ENCODE measurements around the gene MYH11. TPM values are rescaled to one million over a fixed set of nuclear protein-coding genes. Genes with fewer than 3 reads are reported as not detected.

The MYH11 gene
- polyA plus RNA-seq, 3 donors = 0.06 TPM; not detected in 2

DNA sequence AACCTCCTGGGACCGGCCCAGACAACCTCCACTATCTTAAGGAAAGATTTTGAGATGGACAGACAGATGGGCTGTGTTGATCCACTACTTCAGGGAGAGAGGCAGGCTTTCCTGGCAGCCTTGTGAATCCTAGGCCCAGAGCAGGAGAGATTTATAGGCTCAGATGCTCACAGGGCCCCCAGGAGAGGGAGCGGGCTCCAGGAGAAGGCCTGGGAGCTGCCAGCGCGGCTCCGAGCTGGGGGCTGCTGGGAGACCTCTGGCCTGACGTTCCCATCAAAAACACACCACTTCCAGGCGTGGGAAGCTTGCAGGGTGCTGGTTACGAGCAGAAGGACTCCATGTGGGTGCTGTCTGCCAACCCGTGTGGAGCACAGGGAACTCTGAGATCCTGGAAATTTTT is 53.2 kb downstream of the MYH11 start:
- Histone ChIP-seq H3K79me2 (ENCODE audit: insufficient read depth, low read length) (no peaks in the 10 kb centered on the region), H3K36me3 (replicated peaks in 1 of 2; ENCODE audit: control insufficient read depth in 1 of 2, insufficient read depth in 2 of 2, low read length in 2 of 2) (no peaks in the 10 kb centered on the region), H3K27me3 (ENCODE audit: control insufficient read depth in 2 of 2, insufficient read depth in 2 of 2, low read length in 2 of 2) (no peaks in the 10 kb centered on the region), H3K27ac (ENCODE audit: low read depth in 1 of 2, low read length in 2 of 2) (no peak overlapping the region), H3K4me3 (replicated peaks in 1 of 3; ENCODE audit: low read depth in 2 of 3, low read length in 3 of 3) (no peak overlapping the region), H3K9me3 (replicated peaks in 1 of 2; ENCODE audit: control insufficient read depth in 1 of 2, insufficient read depth in 1 of 2, low read length in 2 of 2) (no peaks in the 10 kb centered on the region), H4K20me1 (ENCODE audit: insufficient read depth, low read length) (no peaks in the 10 kb centered on the region), H3K4me2 (replicated peaks; ENCODE audit: extremely low read depth, low read length, poor library complexity, severe bottlenecking) (no peak overlapping the region), H3K9ac (ENCODE audit: insufficient read depth, low read length, poor library complexity, severe bottlenecking) (no peak overlapping the region), H3K4me1 (ENCODE audit: control insufficient read depth in 1 of 2, insufficient read depth in 2 of 2, low read length in 2 of 2) (no peaks in the 10 kb centered on the region), H2AFZ (ENCODE audit: insufficient read depth, low read depth, low read length, poor library complexity, severe bottlenecking) (no peak overlapping the region)
- TF ChIP-seq, protein P1, sequence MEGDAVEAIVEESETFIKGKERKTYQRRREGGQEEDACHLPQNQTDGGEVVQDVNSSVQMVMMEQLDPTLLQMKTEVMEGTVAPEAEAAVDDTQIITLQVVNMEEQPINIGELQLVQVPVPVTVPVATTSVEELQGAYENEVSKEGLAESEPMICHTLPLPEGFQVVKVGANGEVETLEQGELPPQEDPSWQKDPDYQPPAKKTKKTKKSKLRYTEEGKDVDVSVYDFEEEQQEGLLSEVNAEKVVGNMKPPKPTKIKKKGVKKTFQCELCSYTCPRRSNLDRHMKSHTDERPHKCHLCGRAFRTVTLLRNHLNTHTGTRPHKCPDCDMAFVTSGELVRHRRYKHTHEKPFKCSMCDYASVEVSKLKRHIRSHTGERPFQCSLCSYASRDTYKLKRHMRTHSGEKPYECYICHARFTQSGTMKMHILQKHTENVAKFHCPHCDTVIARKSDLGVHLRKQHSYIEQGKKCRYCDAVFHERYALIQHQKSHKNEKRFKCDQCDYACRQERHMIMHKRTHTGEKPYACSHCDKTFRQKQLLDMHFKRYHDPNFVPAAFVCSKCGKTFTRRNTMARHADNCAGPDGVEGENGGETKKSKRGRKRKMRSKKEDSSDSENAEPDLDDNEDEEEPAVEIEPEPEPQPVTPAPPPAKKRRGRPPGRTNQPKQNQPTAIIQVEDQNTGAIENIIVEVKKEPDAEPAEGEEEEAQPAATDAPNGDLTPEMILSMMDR (IDR thresholded peaks at IDR 0.05) = no peak
- no peak for DNase-seq
- 95% methylated on average over 4 of the region's 9 CpGs for WGBS (ENCODE audit: insufficient coverage)
- no peaks in the 10 kb centered on the region for H3K36me3 Mint-ChIP-seq
- H3K27ac Mint-ChIP-seq = no peak overlapping the region
- peaks cover 0 to 2% (median 0%) of the 10 kb centered on the region in 7 donors for H3K9me3 Mint-ChIP-seq
- intact Hi-C loops (cut with micrococcal nuclease) = no loop called here
- no peaks in the 10 kb centered on the region for H3K4me1 Mint-ChIP-seq
- H3K27me3 Mint-ChIP-seq (ENCODE audit: low read depth in 3 of 3) = peaks cover 0 to 2% (median 1%) of the 10 kb centered on the region in 3 donors
- H3K4me3 Mint-ChIP-seq = no peak overlapping the region

GRCh38 chr16:15799851-15800495 is 56.9 kb downstream of the MYH11 start:
- Histone ChIP-seq H3K4me3 (replicated peaks in 1 of 3; ENCODE audit: low read depth in 2 of 3, low read length in 3 of 3) (no peak overlapping the region), H3K9ac (ENCODE audit: insufficient read depth, low read length, poor library complexity, severe bottlenecking) (no peak overlapping the region), H3K79me2 (ENCODE audit: insufficient read depth, low read length) (no peaks in the 10 kb centered on the region), H2AFZ (ENCODE audit: insufficient read depth, low read depth, low read length, poor library complexity, severe bottlenecking) (no peak overlapping the region), H3K36me3 (replicated peaks in 1 of 2; ENCODE audit: control insufficient read depth in 1 of 2, insufficient read depth in 2 of 2, low read length in 2 of 2) (no peaks in the 10 kb centered on the region), H4K20me1 (ENCODE audit: insufficient read depth, low read length) (no peaks in the 10 kb centered on the region), H3K4me2 (replicated peaks; ENCODE audit: extremely low read depth, low read length, poor library complexity, severe bottlenecking) (no peak overlapping the region), H3K27me3 (ENCODE audit: control insufficient read depth in 2 of 2, insufficient read depth in 2 of 2, low read length in 2 of 2) (no peaks in the 10 kb centered on the region), H3K9me3 (replicated peaks in 1 of 2; ENCODE audit: control insufficient read depth in 1 of 2, insufficient read depth in 1 of 2, low read length in 2 of 2) (peaks cover 6 to 11% of the 10 kb centered on the region in 2 donors), H3K27ac (ENCODE audit: low read depth in 1 of 2, low read length in 2 of 2) (no peak overlapping the region), H3K4me1 (ENCODE audit: control insufficient read depth in 1 of 2, insufficient read depth in 2 of 2, low read length in 2 of 2) (no peaks in the 10 kb centered on the region)
- H3K4me1 Mint-ChIP-seq = no peaks in the 10 kb centered on the region
- WGBS (ENCODE audit: insufficient coverage) = 97% methylated on average over 4 of the region's 4 CpGs
- H3K4me3 Mint-ChIP-seq = no peak overlapping the region
- peaks cover 7 to 13% (median 10%) of the 10 kb centered on the region in 7 donors for H3K9me3 Mint-ChIP-seq
- no peak overlapping the region for H3K27ac Mint-ChIP-seq
- H3K27me3 Mint-ChIP-seq (ENCODE audit: low read depth in 3 of 3) = peaks cover 0 to 3% (median 0%) of the 10 kb centered on the region in 3 donors
- H3K36me3 Mint-ChIP-seq = no peaks in the 10 kb centered on the region
- intact Hi-C loops (cut with micrococcal nuclease) = no loop called here
- TF ChIP-seq, protein P1 (IDR thresholded peaks at IDR 0.05) = no peak
- DNase-seq = no peak
